ENCODE results near the gene EEF1G.
A peak's percentile ranks its signal among the peaks of the same experiment; 100 is the strongest.
"Not testable (repeated sequence)": the region's sequence is repeated elsewhere in the genome, so short reads cannot be mapped to it uniquely, and the experiment has no call there.

Gene EEF1G

DNA sequence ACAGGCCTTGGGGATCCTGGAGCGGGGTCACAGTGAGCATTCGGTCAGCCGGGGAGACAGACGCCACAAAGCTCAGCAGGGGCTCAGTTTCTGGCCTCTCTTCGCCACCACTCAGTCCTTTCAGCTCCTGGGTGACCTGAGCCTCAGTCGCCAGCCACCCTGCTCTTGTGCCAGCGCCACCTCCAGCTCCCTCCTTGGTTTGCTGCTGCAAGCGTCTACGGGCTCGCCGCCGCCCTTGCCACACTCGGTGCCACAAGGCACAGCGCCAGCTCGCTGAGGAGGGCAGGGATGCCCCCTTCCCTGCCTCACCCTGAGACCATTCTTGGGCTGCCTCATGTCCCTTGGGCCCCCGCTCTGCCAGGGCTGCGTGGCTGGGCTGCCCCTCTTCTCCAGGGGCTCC lies 1.5 kb upstream of the EEF1G start:
- peak; percentile 65 for DNase-seq

DNA sequence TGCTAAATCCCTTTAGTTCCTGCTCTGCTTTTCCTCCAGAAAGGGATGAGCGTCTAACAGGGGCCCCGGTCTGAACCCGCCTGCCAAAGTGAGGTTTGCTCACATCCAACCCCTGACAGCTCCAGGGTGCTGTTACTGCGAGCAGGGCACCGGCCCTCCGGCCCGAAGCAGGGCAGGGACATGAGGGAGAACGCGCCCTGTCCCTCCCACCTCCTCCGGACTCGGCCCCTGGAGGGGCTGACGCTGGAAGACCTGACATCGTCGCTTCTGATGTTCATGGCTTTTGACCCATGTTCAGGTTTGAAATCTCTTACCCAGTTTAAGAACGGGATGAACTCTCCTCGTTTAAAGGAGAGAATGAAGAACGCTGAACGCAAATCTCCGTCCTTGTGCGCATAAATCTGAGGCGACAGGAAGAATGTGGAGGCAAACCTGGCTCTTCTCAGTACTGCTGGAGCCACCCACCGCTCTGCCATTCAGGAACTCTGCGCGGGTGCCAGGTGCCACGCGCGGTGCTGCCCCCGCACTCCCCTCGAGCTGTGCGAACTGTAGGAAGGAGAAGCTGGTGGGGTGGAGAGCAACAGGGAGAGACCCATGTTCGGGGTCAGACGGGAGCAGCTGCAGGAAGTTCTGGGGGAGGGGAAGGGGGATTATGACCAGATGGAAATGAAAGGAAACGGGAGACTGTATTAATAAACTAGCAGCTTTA lies 826 bp upstream of the EEF1G start:
- peak; percentile 65 for DNase-seq

- DNase-seq, result peak; percentile 47
Observed at GRCh38 chr11:62573006-62573591, 592 bp downstream of the EEF1G start.

GRCh38 chr11:62572431-62572830 lies 1.3 kb downstream of the EEF1G start:
- DNase-seq, result no peak

DNA sequence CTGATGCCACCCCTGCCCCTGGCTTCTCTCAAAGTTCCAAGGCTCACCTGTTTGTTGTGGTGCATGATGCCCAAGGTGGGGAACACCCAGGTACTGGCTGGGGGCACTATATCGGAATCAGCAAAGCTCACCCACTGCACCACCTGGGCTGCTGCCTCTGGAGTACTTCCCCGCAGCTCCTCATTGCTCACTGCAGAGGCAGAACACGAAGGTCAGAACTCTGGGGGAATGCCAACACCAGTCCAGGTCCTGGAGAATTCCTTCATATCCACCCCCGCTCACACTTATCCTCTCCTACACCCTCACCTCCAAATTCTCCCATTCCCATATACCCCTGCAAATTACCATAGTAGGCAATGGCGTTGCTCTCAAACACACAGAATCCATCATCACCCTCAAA lies 2.2 kb downstream of the EEF1G start:
- not testable (repeated sequence) for DNase-seq

DNA sequence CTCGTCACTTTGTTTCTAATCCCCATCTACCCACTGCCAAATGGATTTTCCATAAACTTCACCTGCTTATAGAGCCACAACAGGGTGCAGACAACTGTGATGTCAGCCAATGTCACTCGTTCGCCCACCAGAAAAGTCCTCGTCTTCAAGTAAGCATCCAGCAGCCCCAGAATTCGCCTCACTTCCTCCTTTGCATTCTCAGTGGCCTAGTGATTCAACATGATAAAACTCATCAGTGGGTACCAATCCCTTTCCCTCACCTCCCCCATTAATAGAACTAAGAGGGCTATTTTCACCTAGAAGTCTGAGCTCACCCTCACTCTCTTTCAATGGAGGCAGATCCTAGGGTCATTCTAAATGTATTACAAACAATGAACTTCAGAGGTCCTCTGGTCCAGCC lies 2.8 kb downstream of the EEF1G start:
- DNase-seq, result not testable (repeated sequence)

DNA sequence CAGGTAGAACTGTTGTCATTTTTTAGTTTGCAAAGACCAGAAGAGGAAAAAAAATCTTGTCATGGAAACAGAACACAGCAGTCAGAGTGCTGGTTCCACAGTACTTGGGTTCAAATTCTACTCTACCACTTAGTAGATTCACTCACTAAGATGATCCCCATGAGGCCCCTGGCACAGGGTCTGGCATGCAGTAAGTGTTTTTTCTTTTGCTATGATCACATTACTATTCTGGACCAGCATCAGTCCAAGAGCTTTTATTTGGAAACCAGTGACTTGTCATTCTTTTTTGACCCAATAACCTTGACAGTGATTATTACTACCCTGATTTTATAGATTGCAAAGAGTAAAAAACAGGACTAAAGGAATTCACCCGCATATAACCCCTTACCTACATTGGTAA lies 4.1 kb downstream of the EEF1G start:
- DNase-seq, result no peak

GRCh38 chr11:62567018-62567633 lies 6.6 kb downstream of the EEF1G start:
- DNase-seq, result no peak

DNA sequence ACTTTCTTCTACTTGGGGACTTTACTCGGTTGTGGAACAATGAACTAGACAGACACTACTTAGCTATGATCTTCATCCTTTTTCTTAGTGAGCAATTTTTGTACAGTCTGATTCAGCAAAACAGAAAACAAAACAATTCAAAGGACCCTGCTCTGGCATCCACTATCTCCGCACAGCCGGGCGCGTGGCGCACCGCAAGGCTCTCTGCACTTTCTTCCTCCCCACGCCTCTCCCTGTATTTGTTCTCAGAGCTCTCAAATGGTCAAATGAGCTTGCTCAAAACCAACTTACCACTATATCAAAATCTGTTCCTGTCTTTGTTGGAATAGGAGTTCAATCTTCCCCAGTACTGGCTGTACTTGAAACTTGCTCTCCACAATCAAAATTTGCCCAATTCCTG lies 7.4 kb downstream of the EEF1G start:
- DNase-seq, result no peak

DNA sequence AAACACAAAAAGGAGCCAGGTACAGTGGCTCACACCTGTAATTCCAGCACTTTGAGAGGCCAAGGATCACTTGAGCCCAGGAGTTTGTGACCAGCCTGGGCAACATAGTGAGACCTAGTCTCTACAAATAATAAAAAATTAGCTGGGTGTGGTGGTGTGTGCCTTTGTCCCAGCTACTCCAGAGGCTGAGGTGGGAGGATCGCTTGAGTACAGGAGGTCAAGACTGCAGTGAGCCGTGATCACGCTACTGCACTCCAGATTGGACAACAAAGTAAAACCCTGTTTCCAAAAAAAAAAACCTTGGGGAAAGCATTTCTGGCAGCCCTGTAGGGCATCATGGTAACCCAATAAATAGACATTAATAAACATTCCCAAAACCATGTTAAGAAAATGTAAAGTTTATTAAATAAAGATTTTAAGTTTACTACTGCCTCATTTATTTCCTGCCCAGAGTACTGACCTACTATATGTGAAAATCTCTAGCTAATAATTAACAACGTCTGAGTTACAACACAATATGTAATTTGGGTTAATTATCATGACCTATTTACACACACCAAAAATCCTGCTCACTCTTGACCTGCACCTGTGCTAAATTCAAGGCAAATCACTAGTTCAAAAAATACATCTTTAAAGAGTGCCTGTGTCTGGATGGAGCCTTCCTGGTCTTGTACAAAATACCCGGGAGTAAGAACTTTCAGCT lies 8.4 kb downstream of the EEF1G start:
- no peak for DNase-seq

DNA sequence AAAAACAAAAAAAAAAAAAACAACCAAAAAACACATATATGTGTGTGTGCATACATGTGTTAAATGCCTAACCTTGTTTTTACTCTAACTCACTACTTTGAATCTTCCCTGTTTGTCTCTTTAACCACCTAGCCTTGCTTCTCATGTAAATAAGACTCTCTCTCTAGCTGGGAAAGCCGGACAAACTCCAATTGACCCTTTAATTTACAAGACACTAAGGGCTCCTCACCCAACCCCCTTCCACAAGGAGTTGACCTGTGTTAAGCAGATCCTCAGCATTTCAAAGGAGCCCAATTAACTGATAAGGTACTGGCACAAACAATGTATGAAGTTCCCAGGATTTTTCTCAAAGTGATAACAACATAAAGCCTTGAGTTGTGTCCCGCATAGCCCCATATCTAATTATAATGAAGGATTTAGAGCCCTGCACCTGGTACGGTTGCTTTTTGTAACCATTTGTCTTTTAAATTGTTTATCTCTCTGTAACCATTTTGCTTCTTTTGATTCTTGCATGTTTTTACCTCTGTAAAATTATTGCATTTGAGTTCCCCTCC lies 11.9 kb downstream of the EEF1G start:
- not testable (repeated sequence) for DNase-seq

DNA sequence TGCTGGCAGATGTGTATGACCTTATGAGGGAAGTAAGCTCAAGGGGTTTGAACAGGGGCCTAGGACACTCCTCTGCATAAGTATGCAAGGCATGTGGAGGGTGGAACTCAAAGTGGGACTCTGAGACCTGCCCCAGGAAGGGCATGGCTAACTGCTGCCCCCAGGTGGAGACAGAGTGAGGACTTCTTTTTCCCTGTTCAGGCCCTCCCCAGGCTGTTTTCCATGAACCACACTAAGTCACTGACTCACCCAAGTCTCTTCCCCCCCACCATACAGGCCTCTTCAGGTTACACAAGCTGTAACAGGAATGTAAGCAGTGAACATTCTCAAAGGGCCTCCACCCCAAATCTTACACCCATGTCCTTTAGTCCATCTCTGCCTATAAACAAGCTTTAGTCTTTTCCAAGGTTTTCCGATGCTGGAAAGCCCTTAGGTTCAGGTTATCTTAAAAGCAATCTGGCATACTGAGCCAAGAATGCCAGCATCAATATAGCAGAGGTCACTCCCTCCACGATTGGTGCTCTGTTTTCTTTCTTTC lies 13.1 kb downstream of the EEF1G start:
- no peak for DNase-seq

- DNase-seq, result not testable (repeated sequence)
Observed at GRCh38 chr11:62559626-62560025, 14.1 kb downstream of the EEF1G start.

- DNase-seq, result no peak
Observed at GRCh38 chr11:62559204-62559603, 14.5 kb downstream of the EEF1G start.

- DNase-seq, result no peak
Observed at GRCh38 chr11:62558669-62559068, 15.0 kb downstream of the EEF1G start.

DNA sequence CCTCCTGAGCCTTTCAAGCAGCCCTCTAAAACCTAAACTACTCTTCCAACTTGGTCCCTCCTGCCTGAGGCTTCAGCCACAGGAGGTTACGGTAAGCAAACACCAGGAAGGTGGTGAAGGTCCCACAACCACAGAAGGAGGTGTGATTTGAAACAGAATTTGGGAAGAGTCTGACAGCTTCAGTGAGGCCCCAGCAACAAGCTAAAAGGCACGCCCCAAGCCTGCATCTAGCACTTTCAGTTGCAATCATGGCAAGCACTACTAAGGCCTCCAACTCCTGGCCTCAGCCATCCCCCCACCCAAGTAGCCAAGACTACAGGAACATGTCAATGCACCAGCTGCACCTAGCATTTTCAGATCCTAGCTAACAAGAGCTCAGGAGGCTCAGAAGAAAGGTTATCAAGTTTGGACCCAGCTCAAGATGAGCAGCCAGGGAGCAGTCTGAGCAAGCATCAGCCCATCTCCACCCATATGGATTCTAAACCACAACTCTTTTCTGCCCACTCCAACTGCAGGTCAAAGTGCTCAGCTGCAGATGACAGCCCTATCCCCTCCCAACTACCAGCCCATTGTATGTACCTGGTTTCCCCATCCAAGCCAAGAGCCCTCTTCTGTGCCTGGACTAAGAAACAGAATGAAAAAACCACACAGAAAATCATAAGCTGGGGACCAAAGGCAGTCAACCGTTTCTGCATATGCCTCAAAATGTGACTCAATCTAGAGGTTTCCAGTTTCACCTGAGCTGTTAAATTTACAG lies 16.6 kb downstream of the EEF1G start:
- DNase-seq, result no peak

DNA sequence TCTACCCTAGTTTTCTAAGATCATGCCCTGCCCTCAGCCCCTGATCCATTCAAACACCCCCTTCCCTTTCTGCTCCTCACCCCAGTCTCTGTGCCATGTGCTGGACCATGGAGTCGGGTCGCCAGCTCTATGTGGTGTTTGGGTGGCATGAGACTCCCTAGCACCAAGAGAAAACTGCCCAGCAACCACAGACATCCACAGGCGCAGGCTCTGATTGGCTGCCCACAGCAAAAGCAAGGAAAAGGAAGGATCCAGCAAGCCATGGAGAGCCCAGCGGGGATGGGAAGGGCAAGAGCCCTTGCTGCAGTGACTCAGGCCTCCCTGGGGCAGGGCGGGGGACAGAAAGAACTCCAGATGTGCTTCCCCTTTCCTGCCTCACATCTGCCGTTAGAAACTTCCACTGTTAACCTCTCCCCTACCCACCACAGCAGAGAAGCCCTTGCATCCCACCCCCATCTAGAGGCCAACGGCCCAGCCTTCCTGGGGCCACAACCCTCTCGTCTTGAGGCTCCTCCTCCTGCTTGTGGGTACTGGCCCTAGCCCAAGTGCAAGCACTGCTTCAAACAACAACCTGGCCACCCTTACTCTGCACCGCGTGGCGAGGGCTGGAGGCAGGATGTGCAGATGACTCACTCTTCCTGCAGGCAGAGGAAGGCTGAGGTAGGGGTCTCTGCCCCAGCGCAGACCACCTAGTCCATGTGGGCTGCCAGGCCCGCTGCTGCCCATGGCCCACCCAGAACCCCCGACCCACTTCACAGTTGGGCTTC lies 17.4 kb downstream of the EEF1G start:
- DNase-seq, result no peak

DNA sequence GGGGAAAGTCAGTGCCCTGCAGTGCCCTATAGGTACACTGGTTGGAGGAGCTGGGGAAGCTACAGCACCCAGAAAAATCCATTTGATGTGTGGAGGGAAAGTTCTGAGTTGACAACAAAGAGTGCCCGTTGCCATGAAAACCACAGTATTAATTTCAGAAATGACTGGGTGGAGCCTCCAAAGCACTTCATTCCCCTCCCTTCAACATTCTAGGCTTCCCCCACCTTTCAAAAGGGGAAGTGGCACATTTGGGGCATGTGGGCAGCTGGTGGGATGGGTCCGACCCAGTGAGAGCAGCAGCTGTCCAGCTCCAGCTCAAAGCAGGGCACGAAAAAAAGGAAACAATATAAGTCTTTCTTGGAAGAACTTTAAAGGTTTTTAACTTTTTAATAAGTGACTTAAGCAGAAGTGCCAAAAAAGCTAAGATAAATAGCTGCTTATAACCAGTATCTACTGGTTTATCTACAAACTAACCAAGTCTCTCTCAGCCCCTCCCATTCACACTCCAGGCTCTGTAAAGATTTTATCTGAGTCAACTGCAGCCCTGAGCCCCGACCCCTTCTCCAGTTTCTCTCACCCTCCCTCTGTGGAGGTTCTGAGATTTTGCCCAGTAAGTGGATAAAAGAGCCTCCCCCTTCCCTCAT lies 18.1 kb downstream of the EEF1G start:
- no peak for DNase-seq

DNA sequence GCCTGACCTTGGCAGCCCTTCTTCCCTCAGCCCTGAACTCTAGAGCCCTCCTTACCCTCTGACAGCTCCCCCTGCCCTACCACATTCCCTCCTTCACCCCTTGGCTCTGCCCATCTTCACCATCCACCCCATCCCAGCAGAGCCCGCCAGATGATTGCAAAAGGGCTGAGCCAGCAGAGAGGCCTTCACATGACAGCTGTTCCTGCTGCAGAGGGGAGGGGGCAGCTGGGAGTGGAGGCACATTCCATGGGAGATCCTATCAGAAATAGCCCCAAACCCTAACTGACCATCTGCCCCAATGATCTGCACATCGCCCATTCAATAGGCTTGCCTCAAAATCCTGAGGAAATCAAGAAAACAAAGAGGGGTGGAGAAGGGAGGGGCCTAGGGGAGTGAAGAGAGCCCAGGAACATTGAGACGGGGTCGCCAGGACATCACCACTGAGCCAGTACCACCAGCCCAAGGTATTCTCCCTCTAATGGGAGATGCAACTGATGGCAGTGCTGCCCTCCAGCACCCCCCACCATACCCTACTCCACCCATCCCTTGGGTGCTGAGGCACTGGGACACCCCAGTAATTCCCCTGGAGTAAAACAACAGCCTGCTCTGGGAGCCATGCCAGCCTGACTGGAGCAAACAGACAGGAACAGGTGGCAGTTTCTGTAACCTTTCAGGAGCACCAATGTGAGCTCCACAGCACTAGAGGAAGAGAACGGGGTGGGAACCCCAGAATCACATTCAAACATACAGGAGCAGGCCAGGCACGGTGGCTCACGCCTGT lies 19.1 kb downstream of the EEF1G start:
- no peak for DNase-seq

- DNase-seq, result no peak
Observed at GRCh38 chr11:62553839-62554361, 19.8 kb downstream of the EEF1G start.
